ENCODE results near the gene SCRN1. TPM values are rescaled to one million over a fixed set of nuclear protein-coding genes. Genes with fewer than 3 reads are reported as not detected.
A peak's percentile ranks its signal among the peaks of the same experiment; 100 is the strongest.

The SCRN1 gene
- total RNA-seq, 1 donor from 2014 or later = 10.3 TPM

GRCh38 chr7:29948587-29948986 is 41.0 kb downstream of the SCRN1 start:
- ATAC-seq (ENCODE audit: poor library complexity) = no peak
- intact Hi-C loops (cut with DNase I) = no loop called here

GRCh38 chr7:29946428-29947186 is 43.0 kb downstream of the SCRN1 start:
- DNase-seq (peak; percentile 65), ATAC-seq (ENCODE audit: poor library complexity) (peak; percentile 82)
- intact Hi-C loops (cut with DNase I) = no loop called here

More at GRCh38 chr7:29948587-29948986, 41.0 kb downstream of the SCRN1 start:
- DNase-seq = no peak

- intact Hi-C loops (cut with DNase I) = no loop called here
- DNase-seq (no peak), ATAC-seq (ENCODE audit: poor library complexity) (no peak)
Measured at GRCh38 chr7:29945259-29945809, 44.3 kb downstream of the SCRN1 start.

DNA sequence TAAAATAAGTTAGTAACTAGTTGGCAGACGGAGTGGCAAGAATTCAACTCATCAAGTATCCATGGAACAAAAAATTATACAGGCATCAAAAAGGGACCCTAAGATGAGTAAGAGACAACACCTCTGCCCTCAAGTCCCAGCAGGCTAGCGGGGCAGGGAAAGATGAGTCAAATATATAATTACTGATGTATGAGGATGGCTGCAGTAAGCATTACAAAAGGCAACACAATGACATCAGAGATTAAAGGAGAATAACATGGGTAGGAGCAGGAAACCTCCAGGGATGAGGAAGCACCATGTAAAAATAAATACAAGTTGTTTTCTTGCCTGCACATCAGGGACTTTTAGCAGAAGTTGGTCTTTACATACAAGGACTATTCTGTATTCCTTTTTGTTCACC is 49.4 kb downstream of the SCRN1 start:
- DNase-seq = no peak
- intact Hi-C loops (cut with DNase I) = no loop called here
- no peak for ATAC-seq (ENCODE audit: poor library complexity)

DNA sequence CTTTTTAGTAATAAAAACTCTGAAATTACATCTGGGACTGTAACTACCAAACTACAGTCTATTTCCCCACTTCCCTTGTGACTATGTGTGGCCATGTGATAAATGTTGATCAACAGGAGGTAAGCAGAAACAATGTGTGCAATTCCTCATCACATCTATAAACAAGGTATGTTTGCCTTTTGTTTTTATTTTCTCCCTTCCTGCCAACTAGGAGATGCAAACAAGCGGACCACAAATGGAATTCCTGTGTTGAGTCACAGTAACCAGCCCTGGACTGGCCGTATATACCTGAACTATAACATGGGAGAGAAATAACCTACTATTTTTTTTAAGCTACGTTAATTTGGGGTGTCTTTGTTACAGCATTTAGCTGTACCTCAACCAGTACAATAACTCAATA is 52.5 kb downstream of the SCRN1 start:
- intact Hi-C loops (cut with DNase I) = no loop called here
- ATAC-seq (ENCODE audit: poor library complexity) = no peak
- DNase-seq = no peak

DNA sequence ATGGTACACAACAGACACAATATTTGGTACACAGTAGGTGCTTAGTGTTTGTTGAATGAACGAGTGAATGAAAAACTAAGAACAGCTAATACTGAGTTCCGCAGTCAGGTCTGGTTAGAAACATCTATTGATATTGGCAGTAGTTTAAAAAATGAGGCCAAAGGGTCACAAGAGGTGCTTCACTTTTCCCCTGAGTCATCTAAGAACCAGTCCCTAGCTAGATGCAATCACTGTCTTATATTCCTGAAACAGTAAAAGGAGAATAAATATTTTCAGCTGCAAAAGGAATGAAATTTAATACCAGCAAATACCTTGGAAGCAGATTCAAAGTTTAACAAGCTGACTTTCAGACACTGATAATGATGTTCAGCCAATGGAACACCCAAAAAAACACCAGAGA is 54.5 kb downstream of the SCRN1 start:
- DNase-seq = no peak
- no peak for ATAC-seq (ENCODE audit: poor library complexity)
- intact Hi-C loops (cut with DNase I) = no loop called here

- ATAC-seq (ENCODE audit: poor library complexity) (no peak), DNase-seq (no peak)
- intact Hi-C loops (cut with DNase I) = loop anchor here (10.0 kb wide), 1 partner anchor 294 kb away; no protein-coding TSS in a partner anchor
Measured at GRCh38 chr7:29929018-29929807, 60.4 kb downstream of the SCRN1 start.

- no peak for ATAC-seq (ENCODE audit: poor library complexity)
Measured at GRCh38 chr7:29926741-29927140, 62.9 kb downstream of the SCRN1 start.

GRCh38 chr7:29926216-29926615 is 63.4 kb downstream of the SCRN1 start:
- ATAC-seq (ENCODE audit: poor library complexity) (no peak), DNase-seq (no peak)
- intact Hi-C loops (cut with DNase I) = loop anchor here (10.0 kb wide), 1 partner anchor 291 kb away; no protein-coding TSS in a partner anchor

More at GRCh38 chr7:29926741-29927140, 62.9 kb downstream of the SCRN1 start:
- intact Hi-C loops (cut with DNase I) = loop anchor here (10.0 kb wide), 1 partner anchor 292 kb away; no protein-coding TSS in a partner anchor
- no peak for DNase-seq

DNA sequence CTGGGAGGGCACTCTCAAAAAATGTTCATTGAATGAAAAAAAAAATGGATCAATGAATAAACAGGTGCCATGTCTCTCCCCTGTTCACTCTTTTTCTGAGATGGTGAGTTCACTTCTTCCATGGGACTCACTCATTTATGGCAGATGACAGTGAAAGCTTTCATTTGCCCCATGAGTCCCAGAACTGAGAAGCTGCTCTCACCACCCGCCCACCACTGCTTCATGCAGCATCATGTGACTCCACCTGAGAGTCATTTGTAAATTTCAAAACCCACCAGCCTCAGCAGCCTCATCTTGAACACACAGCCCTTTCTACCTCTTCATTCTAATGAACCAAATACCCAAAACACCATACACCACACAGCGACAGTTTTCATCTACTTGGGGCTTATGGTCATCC is 64.9 kb downstream of the SCRN1 start:
- intact Hi-C loops (cut with DNase I) = loop anchor here (10.0 kb wide), 1 partner anchor 290 kb away; no protein-coding TSS in a partner anchor
- ATAC-seq (ENCODE audit: poor library complexity) = no peak
- no peak for DNase-seq

GRCh38 chr7:29924006-29924405 is 65.6 kb downstream of the SCRN1 start:
- ATAC-seq (ENCODE audit: poor library complexity) (peak; percentile 11), DNase-seq (no peak)
- intact Hi-C loops (cut with DNase I) = loop anchor here (10.0 kb wide), 1 partner anchor 289 kb away; no protein-coding TSS in a partner anchor

DNA sequence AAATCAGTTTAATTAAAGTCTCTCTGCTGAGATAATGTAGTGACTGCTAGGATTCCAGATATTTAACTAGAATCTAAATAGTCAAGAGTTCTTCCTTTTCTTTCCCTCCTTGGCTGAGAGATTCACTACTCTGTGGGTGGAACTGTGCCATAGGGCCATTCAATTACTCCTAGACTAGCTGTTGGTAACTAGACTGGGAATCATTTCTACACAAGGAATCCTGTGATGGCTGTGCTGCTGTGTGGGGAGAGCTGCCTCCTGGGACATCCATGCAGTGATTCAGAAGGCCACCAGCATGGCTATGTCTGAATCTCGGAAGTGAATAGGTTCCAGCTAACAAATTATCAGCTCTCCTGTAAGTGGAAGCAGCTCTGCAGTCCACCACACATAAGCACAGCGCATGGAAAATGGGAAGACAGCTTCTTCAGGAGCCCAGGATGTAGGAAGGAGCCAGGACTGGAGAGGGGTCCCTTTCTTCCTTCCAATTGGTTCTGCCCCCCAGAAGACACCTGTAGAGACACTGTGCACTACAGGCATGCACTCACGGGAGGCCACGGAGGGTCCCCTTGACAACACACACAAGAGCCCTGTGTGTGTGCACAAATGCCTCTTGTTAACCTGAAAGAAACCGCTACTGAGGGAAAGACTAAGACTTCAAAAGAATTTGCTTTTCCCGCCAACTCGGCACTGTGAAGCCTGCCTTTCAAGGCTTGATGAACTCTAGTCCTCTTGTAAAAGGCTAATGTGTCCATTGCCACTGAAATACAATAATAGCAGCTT is 66.5 kb downstream of the SCRN1 start:
- DNase-seq = no peak
- no peak for ATAC-seq (ENCODE audit: poor library complexity)
- intact Hi-C loops (cut with DNase I) = loop anchor here (10.0 kb wide), 1 partner anchor 288 kb away; no protein-coding TSS in a partner anchor

DNA sequence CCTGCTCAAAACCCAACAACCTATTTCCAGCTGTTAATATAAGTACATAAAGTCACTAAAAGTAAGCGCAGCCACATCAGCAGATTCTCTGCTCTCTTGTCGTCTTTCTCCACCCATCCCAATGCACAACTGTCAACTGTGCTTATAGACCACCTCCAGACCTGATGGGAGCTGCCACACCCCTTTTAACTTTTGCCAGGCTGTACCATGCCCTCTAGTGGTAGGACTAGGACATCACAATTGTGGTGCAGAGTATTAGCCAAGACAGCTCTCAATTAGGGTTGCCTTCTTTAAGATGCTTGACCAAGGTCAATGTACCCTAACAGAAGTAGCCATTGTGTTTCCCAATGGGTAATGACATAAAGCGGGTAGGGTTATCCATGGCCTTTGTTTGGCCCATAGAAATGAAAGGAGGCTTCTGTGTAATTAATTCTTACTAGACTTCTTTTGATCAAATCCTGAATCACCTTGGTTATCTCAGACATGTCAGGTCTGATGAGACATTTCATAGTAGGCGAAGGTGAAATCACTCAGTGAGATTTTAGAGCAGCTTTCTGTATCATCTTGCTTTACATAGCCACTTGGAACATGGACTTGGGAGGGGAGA is 68.1 kb downstream of the SCRN1 start:
- intact Hi-C loops (cut with DNase I) = loop anchor here (2.0 to 10.0 kb wide), 2 partner anchors 173 to 287 kb away; no protein-coding TSS in a partner anchor
- DNase-seq = no peak
- ATAC-seq (ENCODE audit: poor library complexity) = peak; percentile 90

- ATAC-seq (ENCODE audit: poor library complexity) (no peak), DNase-seq (no peak)
- intact Hi-C loops (cut with DNase I) = loop anchor here (2.0 to 10.0 kb wide), 2 partner anchors 172 to 286 kb away; no protein-coding TSS in a partner anchor
Measured at GRCh38 chr7:29920491-29920890, 69.1 kb downstream of the SCRN1 start.

- ATAC-seq (ENCODE audit: poor library complexity) = no peak
- intact Hi-C loops (cut with DNase I) = loop anchor here (2.0 to 10.0 kb wide), 2 partner anchors 171 to 285 kb away; no protein-coding TSS in a partner anchor
- DNase-seq = no peak
Measured at GRCh38 chr7:29919790-29920189, 69.8 kb downstream of the SCRN1 start.

DNA sequence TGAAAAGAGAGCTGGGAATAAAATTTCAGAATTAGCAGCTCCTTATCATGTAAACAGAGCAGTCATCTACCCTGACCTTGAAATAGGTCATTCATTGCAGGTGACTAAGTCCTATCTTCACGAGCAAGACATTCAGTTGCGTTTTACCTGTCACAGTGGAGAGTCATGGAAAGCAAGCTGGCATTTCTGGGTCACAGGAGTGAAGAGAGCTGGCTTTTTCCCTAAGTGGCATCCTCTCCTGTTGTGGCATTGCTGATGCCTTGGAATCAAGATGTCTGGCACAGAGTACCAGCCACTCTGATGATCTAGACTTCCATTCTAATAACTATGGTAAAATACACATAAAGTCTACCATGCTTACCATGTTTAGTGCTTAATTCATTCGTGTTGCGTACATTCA is 70.8 kb downstream of the SCRN1 start:
- no peak for DNase-seq
- ATAC-seq (ENCODE audit: poor library complexity) = no peak
- intact Hi-C loops (cut with DNase I) = no loop called here

DNA sequence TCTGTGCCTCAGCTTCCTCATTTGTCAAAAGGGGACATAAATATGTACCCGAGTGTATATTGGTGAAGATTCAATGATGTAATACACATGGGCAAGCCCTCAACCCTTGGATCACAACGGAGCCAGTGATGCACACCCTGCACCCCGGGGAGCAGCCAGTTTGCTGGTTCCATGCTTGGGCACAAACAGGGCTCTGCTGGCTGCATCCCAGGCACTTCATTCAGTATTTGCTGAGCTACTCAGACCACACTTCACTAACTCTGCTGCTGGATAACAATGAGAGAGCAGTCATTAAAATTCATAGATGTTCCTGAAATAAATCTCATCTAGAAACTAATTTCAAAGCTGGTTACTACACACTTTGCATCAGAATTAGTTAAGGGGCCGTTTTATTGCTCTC is 72.0 kb downstream of the SCRN1 start:
- no peak for DNase-seq
- ATAC-seq (ENCODE audit: poor library complexity) = no peak

More for the DNA sequence above, 72.0 kb downstream of the SCRN1 start:
- intact Hi-C loops (cut with DNase I) = no loop called here

Measured in Right ventricle myocardium superior (tissue), 1 donor.